ENCODE measurements around the gene DRC7.

DNA sequence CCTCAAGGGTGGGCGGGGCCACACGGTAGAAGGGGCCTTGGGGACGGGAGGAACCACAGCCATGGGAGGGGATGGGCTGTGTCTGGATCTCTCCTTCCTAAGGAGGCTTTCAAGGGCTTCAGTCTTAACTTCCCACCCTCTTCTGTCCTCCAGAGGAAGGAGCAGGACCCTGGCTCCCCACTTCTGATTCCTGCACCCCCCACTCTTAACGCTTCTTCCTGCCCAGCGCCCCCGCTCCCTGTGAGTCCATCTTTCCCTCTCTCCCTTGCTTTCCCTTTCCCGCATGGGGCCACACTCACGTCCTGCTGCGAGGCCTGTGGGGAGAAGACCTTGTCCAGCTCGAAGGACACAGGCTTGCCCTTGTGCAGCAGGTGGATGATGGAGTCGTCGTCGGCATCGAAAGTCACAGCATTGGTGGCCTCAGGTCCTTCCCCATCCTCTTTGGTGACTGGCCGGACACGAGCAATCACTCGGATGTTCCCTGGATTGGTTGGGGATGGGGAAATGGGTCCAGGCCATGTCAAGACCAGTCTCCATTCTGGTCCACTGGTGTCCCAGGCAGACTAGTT is 70.6 kb downstream of the DRC7 start:
- TF ChIP-seq, protein P1, sequence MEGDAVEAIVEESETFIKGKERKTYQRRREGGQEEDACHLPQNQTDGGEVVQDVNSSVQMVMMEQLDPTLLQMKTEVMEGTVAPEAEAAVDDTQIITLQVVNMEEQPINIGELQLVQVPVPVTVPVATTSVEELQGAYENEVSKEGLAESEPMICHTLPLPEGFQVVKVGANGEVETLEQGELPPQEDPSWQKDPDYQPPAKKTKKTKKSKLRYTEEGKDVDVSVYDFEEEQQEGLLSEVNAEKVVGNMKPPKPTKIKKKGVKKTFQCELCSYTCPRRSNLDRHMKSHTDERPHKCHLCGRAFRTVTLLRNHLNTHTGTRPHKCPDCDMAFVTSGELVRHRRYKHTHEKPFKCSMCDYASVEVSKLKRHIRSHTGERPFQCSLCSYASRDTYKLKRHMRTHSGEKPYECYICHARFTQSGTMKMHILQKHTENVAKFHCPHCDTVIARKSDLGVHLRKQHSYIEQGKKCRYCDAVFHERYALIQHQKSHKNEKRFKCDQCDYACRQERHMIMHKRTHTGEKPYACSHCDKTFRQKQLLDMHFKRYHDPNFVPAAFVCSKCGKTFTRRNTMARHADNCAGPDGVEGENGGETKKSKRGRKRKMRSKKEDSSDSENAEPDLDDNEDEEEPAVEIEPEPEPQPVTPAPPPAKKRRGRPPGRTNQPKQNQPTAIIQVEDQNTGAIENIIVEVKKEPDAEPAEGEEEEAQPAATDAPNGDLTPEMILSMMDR (IDR thresholded peaks at IDR 0.05): no peak
- TF ChIP-seq ZFX (IDR thresholded peaks at IDR 0.05; ENCODE audit: borderline replicate concordance): no peak

All from 22Rv1 (cell line).